ENCODE measurements around the gene GXYLT2.

The GXYLT2 gene

DNA sequence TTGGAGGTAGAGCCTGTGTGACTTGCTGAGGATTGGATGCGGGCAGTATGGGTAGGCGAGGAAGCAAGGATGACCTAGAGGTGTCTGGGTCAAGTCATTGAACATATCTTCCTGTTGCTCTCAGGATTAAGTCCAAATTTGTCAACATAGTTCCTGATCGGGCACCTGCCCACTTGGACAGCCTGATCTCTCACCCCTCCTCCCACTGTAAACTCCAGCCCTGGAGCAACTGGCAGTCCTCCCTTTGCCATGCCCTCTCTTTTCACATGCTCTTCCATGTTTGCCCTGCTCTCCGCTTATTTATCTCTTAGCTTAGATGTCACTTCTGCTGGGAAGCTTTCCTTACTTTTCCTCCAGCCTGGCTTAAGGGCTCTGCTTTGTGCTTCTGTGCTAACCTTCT lies 61.2 kb downstream of the GXYLT2 start:
- no peak overlapping the region for H3K4me3 ChIP-seq (ENCODE audit: low read depth, low read length)
- TF ChIP-seq, protein P1, sequence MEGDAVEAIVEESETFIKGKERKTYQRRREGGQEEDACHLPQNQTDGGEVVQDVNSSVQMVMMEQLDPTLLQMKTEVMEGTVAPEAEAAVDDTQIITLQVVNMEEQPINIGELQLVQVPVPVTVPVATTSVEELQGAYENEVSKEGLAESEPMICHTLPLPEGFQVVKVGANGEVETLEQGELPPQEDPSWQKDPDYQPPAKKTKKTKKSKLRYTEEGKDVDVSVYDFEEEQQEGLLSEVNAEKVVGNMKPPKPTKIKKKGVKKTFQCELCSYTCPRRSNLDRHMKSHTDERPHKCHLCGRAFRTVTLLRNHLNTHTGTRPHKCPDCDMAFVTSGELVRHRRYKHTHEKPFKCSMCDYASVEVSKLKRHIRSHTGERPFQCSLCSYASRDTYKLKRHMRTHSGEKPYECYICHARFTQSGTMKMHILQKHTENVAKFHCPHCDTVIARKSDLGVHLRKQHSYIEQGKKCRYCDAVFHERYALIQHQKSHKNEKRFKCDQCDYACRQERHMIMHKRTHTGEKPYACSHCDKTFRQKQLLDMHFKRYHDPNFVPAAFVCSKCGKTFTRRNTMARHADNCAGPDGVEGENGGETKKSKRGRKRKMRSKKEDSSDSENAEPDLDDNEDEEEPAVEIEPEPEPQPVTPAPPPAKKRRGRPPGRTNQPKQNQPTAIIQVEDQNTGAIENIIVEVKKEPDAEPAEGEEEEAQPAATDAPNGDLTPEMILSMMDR (IDR thresholded peaks at IDR 0.05; ENCODE audit: low read depth, low read length, missing control alignments) = no peak
- no peak for DNase-seq (ENCODE audit: low read depth)

DNA sequence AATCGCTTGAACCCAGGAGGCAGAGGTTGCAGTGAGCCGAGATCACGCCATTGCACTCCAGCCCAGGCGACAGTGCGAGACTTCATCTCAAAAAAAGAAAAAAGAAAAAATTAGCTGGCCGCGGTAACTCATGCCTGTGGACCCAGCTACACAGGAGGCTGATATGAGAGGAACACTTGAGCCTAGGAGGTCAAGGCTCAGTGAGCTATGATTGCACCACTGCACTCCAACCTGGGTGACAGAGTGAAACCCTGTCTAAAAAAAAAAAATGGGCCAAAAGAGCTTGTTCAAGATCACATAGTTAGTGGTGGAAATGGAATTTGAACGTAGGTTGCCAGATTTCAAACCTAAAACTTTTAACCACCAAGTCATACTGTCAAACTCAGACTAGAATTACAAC lies 62.5 kb downstream of the GXYLT2 start:
- TF ChIP-seq, protein P1 (IDR thresholded peaks at IDR 0.05; ENCODE audit: low read depth, low read length, missing control alignments) = no peak
- no peak for DNase-seq (ENCODE audit: low read depth)
- H3K4me3 ChIP-seq (ENCODE audit: low read depth, low read length) = no peak overlapping the region

- H3K4me3 ChIP-seq (ENCODE audit: low read depth, low read length) = no peak overlapping the region
- no peak for DNase-seq (ENCODE audit: low read depth)
- TF ChIP-seq, protein P1 (IDR thresholded peaks at IDR 0.05; ENCODE audit: low read depth, low read length, missing control alignments) = no peak
Observed at GRCh38 chr3:72950801-72951200, 63.0 kb downstream of the GXYLT2 start.

- no peak for DNase-seq (ENCODE audit: low read depth)
- TF ChIP-seq, protein P1 (IDR thresholded peaks at IDR 0.05; ENCODE audit: low read depth, low read length, missing control alignments) = no peak
- H3K4me3 ChIP-seq (ENCODE audit: low read depth, low read length) = no peak overlapping the region
Observed at GRCh38 chr3:72951259-72951722, 63.4 kb downstream of the GXYLT2 start.

DNA sequence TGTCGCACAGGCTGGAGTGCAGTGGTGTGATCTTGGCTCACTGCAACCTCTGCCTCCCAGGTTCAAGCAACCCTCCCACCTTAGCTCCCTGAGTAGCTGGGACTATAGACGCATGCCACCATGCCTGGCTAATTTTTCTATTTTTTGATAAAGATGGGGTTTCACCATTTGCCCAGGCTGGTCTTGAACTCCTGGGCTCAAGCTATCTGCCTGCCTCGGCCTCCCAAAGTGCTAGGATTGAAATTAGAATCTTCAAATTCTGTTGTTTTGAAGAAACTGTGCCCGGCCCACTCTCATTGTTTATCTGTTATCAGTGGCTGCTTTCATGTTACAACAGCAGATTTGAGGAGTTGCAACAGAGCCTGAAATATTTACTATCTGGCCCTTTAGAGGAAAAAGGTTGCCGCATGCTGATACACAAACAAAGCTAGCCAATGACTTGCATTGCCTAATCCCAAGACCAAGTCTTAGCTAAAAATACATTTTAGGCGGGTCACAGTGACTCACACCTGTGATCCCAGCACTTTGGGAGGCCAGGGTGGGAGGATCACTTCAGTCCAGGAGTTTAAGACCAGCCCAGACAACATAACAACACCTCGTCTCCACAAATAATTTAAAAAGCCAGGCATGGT lies 65.6 kb downstream of the GXYLT2 start:
- TF ChIP-seq, protein P1 (IDR thresholded peaks at IDR 0.05; ENCODE audit: low read depth, low read length, missing control alignments) = no peak
- no peak for DNase-seq (ENCODE audit: low read depth)
- no peak overlapping the region for H3K4me3 ChIP-seq (ENCODE audit: low read depth, low read length)

DNA sequence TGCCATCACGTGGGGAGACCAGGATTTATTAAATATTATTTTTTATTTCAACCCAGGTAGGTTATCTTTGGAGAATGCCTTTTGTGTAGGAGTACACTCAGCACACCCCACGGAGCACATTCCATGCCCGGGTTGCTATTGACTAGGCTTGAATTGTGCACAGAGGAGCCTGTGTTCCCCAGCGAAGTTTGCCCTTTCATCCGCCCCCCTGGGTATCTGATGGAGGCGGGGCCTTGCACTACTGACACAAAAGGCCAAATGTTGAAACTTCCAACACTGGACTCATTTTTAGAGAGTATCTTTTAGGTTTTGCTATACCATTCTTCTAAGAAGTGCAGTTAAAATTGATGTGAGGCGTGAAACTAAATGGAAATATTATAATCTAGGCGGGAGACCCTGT lies 69.5 kb downstream of the GXYLT2 start:
- DNase-seq (ENCODE audit: low read depth) = no peak
- H3K4me3 ChIP-seq (ENCODE audit: low read depth, low read length) = no peak overlapping the region
- TF ChIP-seq, protein P1 (IDR thresholded peaks at IDR 0.05; ENCODE audit: low read depth, low read length, missing control alignments) = no peak

- no peak overlapping the region for H3K4me3 ChIP-seq (ENCODE audit: low read depth, low read length)
- no peak for DNase-seq (ENCODE audit: low read depth)
- TF ChIP-seq, protein P1 (IDR thresholded peaks at IDR 0.05; ENCODE audit: low read depth, low read length, missing control alignments) = no peak
Observed at GRCh38 chr3:72959336-72959735, 71.5 kb downstream of the GXYLT2 start.

Data from GM12864 (cell line).